ENCODE measurements around the gene EFNA4.

Gene EFNA4

DNA sequence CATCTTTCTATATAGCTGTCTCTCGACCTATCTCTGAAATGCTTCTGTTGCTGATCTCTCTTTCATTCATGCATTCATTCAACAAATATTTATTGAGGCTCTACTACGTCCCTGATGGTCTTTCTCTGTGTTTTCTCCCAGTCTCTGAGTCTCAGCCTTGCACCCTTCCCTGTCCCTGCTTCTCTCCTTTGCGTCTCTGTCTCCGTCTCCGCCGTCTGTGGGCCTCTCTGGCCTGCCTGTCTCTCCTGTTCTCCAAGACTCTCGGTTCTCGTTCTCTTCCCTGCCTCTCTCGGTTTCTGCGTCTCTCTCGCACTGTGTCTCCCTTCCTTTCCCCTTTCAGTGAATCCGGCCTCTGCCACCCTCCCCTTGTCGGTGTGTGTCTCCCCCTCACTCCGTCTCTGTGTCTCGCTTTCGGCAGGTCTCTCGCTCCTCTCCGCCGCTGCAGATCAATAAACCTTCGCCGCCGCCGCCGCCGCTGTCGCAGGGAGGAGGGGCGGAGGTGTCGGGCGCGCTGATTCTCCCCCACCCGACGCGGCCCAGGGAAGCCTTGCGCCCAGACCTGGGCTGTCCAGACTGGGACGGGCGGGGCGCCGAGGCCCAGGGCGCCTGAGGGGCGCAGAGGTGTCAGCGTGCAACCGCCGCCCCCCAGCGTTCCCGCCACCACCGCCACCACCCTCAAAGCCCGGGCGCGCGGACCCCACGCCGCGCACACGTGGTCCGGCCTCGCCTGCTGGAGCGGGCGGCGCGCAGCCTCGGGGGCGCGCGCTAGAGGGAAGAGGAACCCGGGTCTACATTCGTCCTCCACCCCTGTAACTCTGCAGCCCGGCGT is 18.1 kb downstream of the EFNA4 start:
- no peak overlapping the region for H3K4ac ChIP-seq (ENCODE audit: low read length)
- H3K79me1 ChIP-seq (ENCODE audit: low read depth, low read length): peaks cover 4% of the 10 kb centered on the region
- H2BK15ac ChIP-seq (ENCODE audit: low read length): peak overlapping the region; percentile 23
- H2AFZ ChIP-seq (ENCODE audit: low read length): peak overlapping the region; percentile 80
- H3K27ac ChIP-seq (replicated peaks; ENCODE audit: low read length): no peak overlapping the region
- H2BK120ac ChIP-seq (ENCODE audit: low read depth, low read length): no peak overlapping the region
- H3K4me2 ChIP-seq (ENCODE audit: insufficient read depth, low read length, poor library complexity, severe bottlenecking): peak overlapping the region; percentile 98
- peaks cover 30 to 54% (median 37%) of the 10 kb centered on the region in 3 experiments for H3K27me3 ChIP-seq (ENCODE audit: control insufficient read depth in 3 of 3, insufficient read depth in 3 of 3, low read depth in 1 of 3, low read length in 3 of 3)
- no CpG with 5 or more reads among the region's 68 CpGs for WGBS, 2 donors (ENCODE audit: extremely low coverage in 2 of 2, insufficient read length in 2 of 2, insufficient replicate concordance in 1 of 2)
- no peak for DNase-seq (ENCODE audit: low spot score)
- no peak overlapping the region for H4K91ac ChIP-seq (ENCODE audit: low read depth, low read length, poor library complexity)
- peaks cover 0 to 2% of the 10 kb centered on the region in 2 donors for H3K9me3 ChIP-seq (replicated peaks in 1 of 2; ENCODE audit: control insufficient read depth in 2 of 2, insufficient read depth in 1 of 2, low read depth in 1 of 2, low read length in 2 of 2)
- peak overlapping the region; percentile 76 for H2AK5ac ChIP-seq (ENCODE audit: low read depth, low read length)
- H3K14ac ChIP-seq (ENCODE audit: low read length): no peak overlapping the region
- peak overlapping the region; percentile 91 for H3K18ac ChIP-seq (ENCODE audit: low read length)
- H3K4me1 ChIP-seq (ENCODE audit: control insufficient read depth in 2 of 2, insufficient read depth in 1 of 2, low read depth in 1 of 2, low read length in 2 of 2): peaks cover 39 to 41% of the 10 kb centered on the region in 2 donors
- no peaks in the 10 kb centered on the region for H3K36me3 ChIP-seq (replicated peaks in 1 of 2; ENCODE audit: control insufficient read depth in 2 of 2, insufficient read depth in 2 of 2, low read length in 2 of 2)
- peak overlapping the region; percentile 53 for H3K23ac ChIP-seq (ENCODE audit: low read depth, low read length, poor library complexity)
- H3K9ac ChIP-seq (ENCODE audit: low read depth, low read length, poor library complexity): peak overlapping the region; percentile 79
- H2BK12ac ChIP-seq (ENCODE audit: low read length): peak overlapping the region; percentile 76
- peak overlapping the region; percentile 68 to 74 for H3K4me3 ChIP-seq (ENCODE audit: low read length in 2 of 2)
- no peak overlapping the region for H4K8ac ChIP-seq (ENCODE audit: low read depth, low read length)
- no peak overlapping the region for H2BK5ac ChIP-seq (ENCODE audit: low read length)

DNA sequence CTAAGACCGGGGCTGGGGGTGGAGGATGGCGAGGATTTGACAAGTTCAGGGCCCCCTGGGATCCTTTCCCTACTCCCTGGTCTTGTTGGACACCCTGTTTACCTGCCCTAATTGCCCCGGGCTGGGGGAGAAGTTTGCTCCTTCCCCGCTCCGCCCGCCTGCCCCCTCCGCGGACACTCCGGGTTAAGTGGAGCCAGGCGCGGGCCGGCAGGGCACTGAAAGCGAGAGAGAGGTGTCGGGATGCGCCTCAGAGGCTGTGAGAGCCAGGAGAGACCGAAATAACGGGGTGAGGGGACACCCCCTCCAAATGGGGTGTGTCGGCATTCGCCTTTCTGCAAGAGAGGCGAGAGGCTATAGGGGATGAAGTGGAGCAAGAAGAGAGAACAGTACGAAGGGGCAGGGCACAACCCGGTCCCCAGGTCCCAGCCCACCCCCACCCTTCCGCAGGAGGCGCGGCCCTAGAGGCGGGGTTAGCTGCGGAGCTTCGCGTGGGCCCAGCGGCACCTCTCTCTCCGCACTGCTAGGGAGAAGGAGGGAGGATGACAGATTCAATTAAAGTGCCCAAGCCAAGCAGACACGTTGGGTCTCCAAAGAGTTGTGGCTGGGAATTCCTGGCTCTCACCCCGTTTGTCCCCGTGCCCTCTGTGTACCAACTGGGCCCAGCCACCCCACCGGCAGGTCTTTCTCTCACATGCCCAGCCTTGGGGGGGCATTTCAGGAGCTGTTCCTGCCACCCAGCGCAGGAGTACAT is 18.9 kb downstream of the EFNA4 start:
- H3K4me2 ChIP-seq (ENCODE audit: insufficient read depth, low read length, poor library complexity, severe bottlenecking): peak overlapping the region; percentile 98
- peak overlapping the region; percentile 11 for H2BK5ac ChIP-seq (ENCODE audit: low read length)
- H2BK12ac ChIP-seq (ENCODE audit: low read length): peak overlapping the region; percentile 76
- no peak overlapping the region for H4K91ac ChIP-seq (ENCODE audit: low read depth, low read length, poor library complexity)
- H3K27ac ChIP-seq (replicated peaks; ENCODE audit: low read length): no peak overlapping the region
- no CpG with 5 or more reads among the region's 36 CpGs for WGBS, 2 donors (ENCODE audit: extremely low coverage in 2 of 2, insufficient read length in 2 of 2, insufficient replicate concordance in 1 of 2)
- peak overlapping the region; percentile 94 for H3K23ac ChIP-seq (ENCODE audit: low read depth, low read length, poor library complexity)
- peak overlapping the region; percentile 68 for H3K4ac ChIP-seq (ENCODE audit: low read length)
- H3K4me1 ChIP-seq (ENCODE audit: control insufficient read depth in 2 of 2, insufficient read depth in 1 of 2, low read depth in 1 of 2, low read length in 2 of 2): peaks cover 37 to 40% of the 10 kb centered on the region in 2 donors
- H3K9me3 ChIP-seq (replicated peaks in 1 of 2; ENCODE audit: control insufficient read depth in 2 of 2, insufficient read depth in 1 of 2, low read depth in 1 of 2, low read length in 2 of 2): peaks cover 0 to 2% of the 10 kb centered on the region in 2 donors
- H3K27me3 ChIP-seq (ENCODE audit: control insufficient read depth in 3 of 3, insufficient read depth in 3 of 3, low read depth in 1 of 3, low read length in 3 of 3): peaks cover 30 to 54% (median 37%) of the 10 kb centered on the region in 3 experiments
- H3K9ac ChIP-seq (ENCODE audit: low read depth, low read length, poor library complexity): peak overlapping the region; percentile 30
- H3K36me3 ChIP-seq (replicated peaks in 1 of 2; ENCODE audit: control insufficient read depth in 2 of 2, insufficient read depth in 2 of 2, low read length in 2 of 2): no peaks in the 10 kb centered on the region
- peak overlapping the region; percentile 39 for H2BK120ac ChIP-seq (ENCODE audit: low read depth, low read length)
- no peak for DNase-seq (ENCODE audit: low spot score)
- peaks cover 4% of the 10 kb centered on the region for H3K79me1 ChIP-seq (ENCODE audit: low read depth, low read length)
- peak overlapping the region; percentile 91 for H3K18ac ChIP-seq (ENCODE audit: low read length)
- H2AFZ ChIP-seq (ENCODE audit: low read length): peak overlapping the region; percentile 80
- no peak overlapping the region for H4K8ac ChIP-seq (ENCODE audit: low read depth, low read length)
- peak overlapping the region; percentile 30 for H2BK15ac ChIP-seq (ENCODE audit: low read length)
- H3K4me3 ChIP-seq (ENCODE audit: low read length in 2 of 2): peak overlapping the region; percentile 17 to 64
- no peak overlapping the region for H3K14ac ChIP-seq (ENCODE audit: low read length)
- peak overlapping the region; percentile 76 for H2AK5ac ChIP-seq (ENCODE audit: low read depth, low read length)

DNA sequence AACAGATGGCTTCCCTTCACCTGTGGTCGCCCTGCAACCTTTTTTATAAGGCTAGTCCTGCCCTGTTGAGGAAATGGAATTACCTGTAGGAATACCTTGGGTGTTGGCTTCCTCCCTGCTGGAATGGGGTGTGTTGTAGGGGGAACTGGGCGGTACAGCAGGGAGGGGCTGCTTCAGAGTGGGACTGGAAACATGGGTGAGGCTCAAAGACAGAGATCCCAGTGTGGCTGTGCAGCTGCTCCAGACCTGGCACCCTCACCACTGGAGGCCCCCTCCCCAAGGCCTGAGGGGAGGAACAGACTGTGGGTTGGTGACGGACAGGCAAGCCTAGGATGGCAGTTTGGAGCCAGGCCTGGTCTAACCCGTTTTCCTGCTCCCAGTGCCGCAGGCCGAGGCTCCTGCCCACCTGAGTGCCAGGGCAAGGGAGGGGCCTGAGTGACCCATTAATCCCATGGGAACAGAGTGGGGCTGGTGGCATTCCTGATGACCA is 19.6 kb downstream of the EFNA4 start:
- peaks cover 37 to 40% of the 10 kb centered on the region in 2 donors for H3K4me1 ChIP-seq (ENCODE audit: control insufficient read depth in 2 of 2, insufficient read depth in 1 of 2, low read depth in 1 of 2, low read length in 2 of 2)

More for the DNA sequence above, 19.6 kb downstream of the EFNA4 start:
- no CpG with 5 or more reads among the region's 6 CpGs for WGBS, 2 donors (ENCODE audit: extremely low coverage in 2 of 2, insufficient read length in 2 of 2, insufficient replicate concordance in 1 of 2)
- Histone ChIP-seq H2AK5ac (ENCODE audit: low read depth, low read length) (peak overlapping the region; percentile 76), H2BK5ac (ENCODE audit: low read length) (peak overlapping the region; percentile 11), H3K14ac (ENCODE audit: low read length) (no peak overlapping the region), H3K9me3 (replicated peaks in 1 of 2; ENCODE audit: control insufficient read depth in 2 of 2, insufficient read depth in 1 of 2, low read depth in 1 of 2, low read length in 2 of 2) (peaks cover 0 to 2% of the 10 kb centered on the region in 2 donors), H2BK120ac (ENCODE audit: low read depth, low read length) (peak overlapping the region; percentile 39), H3K27ac (replicated peaks; ENCODE audit: low read length) (no peak overlapping the region), H3K36me3 (replicated peaks in 1 of 2; ENCODE audit: control insufficient read depth in 2 of 2, insufficient read depth in 2 of 2, low read length in 2 of 2) (no peaks in the 10 kb centered on the region), H3K4me2 (ENCODE audit: insufficient read depth, low read length, poor library complexity, severe bottlenecking) (no peak overlapping the region), H4K91ac (ENCODE audit: low read depth, low read length, poor library complexity) (no peak overlapping the region), H3K4me3 (ENCODE audit: low read length in 2 of 2) (no peak overlapping the region), H3K27me3 (ENCODE audit: control insufficient read depth in 3 of 3, insufficient read depth in 3 of 3, low read depth in 1 of 3, low read length in 3 of 3) (peaks cover 30 to 54% (median 37%) of the 10 kb centered on the region in 3 experiments), H2AFZ (ENCODE audit: low read length) (no peak overlapping the region), H4K8ac (ENCODE audit: low read depth, low read length) (no peak overlapping the region), H3K9ac (ENCODE audit: low read depth, low read length, poor library complexity) (peak overlapping the region; percentile 64), H2BK15ac (ENCODE audit: low read length) (peak overlapping the region; percentile 93), H3K23ac (ENCODE audit: low read depth, low read length, poor library complexity) (peak overlapping the region; percentile 94), H3K79me1 (ENCODE audit: low read depth, low read length) (peaks cover 4% of the 10 kb centered on the region), H3K4ac (ENCODE audit: low read length) (peak overlapping the region; percentile 68), H3K18ac (ENCODE audit: low read length) (peak overlapping the region; percentile 30), H2BK12ac (ENCODE audit: low read length) (peak overlapping the region; percentile 82)
- no peak for DNase-seq (ENCODE audit: low spot score)
